Left renal cortex interstitium (tissue), 4 donors: ENCODE data around the gene RNF187. TPM values are rescaled to one million over a fixed set of nuclear protein-coding genes. Genes with fewer than 3 reads are reported as not detected.

Source experiments
- DNase-seq, 4 donors: peaks; one replicate each; pipeline ENCODE4 v3.0.0-alpha.2; 2013; ENCODE audit warnings: low read depth in 4 of 4, low spot score in 2 of 4, missing footprints in 1 of 4
- polyA plus RNA-seq, 4 donors: library from polyadenylated mRNA; unstranded; fragments of 120-200 nt; gene quantifications; one replicate each; pipeline ENCODE4 v1.2.1, GENCODE V29; 2013; ENCODE audit not compliant: insufficient read length in 4 of 4

Gene RNF187
- polyA plus RNA-seq, 4 donors: 81.4 to 110 (median 83.1) TPM

DNA sequence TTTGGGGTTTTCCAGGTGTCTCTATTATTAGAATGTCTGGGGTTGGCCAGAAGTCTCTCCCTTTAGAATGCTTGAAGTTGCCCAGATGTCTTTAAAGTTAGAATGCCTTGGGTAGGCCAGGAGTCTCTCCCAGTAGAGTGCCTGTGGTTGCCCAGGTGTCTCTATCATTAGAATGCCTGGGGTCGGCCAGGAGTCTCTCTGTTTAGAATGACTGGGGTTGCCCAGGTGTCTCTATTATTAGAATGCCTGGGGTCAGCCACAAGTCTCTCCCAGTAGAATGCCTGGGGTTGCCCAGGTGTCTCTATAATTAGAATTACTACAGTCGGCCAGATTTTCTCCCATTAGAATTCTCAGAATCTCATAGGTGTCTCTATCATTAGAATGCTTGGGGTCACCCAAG lies 55.2 kb downstream of the RNF187 start:
- no peak for DNase-seq

DNA sequence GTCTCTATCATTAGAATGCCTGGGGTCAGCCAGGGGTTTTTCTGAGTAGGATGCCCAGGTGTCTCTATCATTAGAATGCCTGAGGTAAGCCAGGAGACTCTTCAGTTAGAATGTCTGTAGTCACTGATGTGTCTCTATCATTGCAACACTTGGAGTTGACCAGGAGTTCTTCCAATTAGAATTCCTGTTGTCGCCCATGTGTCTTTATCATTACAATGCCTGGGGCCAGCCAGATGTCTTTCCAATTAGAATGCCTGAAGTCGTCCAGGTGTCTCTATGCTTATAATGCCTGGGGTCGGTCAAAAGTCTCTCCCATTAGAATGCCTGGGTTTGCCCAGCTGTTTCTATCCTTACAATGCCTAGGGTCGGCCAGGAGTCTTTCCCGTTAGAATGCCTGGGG lies 55.8 kb downstream of the RNF187 start:
- DNase-seq: no peak

DNA sequence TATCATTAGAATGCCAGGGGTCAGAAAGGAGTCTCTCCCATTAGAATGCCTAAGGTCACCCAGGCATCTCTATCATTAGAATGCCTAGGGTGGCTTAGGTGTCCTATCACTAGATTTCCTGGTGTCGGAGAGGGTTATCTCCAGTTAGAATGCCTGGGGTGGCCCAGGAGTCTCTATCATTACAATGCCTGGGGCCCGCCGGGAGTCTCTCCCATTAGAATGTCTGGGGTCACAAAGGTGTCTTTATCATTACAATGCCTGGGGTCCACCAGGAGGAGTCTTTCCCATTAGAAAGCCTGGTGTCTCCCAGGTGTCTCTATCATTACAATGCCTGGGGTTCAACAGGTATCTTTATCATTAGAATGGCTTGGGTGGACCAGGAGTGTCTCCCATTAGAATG lies 56.2 kb downstream of the RNF187 start:
- no peak for DNase-seq

DNA sequence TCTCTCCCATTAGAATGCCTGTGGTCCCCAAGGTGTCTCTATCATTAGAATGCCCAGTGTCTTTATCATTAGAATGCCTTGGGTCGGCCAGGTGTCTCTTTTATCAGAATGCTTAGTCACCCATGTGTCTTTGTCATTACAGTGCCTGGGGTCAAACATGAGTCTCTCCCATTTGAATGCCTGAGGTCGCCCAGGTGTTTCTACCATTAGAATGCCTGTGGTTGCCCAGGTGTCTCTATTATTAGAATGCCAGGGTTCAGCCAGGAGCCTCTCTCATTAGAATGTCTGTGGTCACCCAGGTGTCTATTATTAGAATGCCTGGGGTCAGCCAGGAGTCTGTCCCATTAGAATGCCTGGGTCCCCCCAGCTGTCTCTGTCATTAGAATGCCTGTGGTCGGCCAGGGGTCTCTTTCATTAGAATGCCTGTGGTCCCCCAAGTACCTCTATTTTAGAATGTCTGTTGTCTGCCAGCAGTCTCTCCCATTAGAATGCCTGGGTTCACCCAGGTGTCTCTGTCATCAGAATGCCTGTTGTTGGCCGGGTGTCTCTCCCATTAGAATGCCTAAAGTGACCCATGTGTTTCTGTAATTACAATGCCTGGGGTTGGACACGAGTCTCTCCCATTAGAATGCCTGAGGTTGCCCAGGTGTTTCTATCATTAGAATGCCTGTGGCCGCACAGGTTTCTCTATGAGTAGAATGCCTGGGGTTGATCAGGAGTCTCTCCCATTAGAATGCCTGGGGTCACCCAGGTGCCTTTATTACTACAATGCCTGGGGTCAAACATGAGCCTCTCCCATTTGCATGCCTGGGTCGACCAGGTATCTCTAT lies 57.1 kb downstream of the RNF187 start:
- no peak for DNase-seq

DNA sequence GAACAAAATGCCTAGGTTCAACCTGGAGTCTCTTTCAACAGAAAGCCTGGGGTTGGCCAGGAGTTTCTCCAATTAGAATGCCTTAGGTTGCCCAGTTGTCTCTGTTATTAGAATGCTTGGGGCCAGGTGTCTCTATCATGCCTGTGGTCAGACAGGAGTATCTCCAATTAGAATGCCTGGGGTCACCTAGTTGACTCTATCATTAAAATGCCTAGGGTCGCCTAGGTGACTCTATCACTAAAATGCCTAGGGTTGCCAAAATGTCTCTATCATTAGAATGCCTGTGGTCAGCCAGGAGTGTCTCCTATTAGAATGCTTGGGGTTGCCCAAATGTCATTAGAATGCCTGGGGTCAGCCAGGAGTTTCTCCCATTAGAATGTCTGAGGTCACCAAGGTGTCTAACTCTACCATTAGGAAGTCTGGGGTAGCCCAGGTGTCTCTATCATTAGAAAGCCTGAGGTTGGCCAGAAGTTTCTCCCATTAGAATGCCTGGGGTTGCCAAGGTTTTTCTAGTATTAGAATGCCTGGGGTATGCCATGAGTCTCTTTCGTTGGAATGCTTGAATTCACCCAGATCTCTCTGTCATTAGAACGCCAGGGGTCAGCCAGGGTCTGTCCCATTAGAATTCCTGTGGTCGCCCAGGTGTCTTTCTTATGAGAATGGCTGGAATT lies 57.9 kb downstream of the RNF187 start:
- no peak for DNase-seq

Other genes starting within 250 kb of the RNF187 start
- gene TRIM11, start 80.5 kb upstream of the RNF187 start, polyA plus RNA-seq: 10 to 100 TPM; 12.2 to 22.2 (median 17.4) TPM
- 10 to 100 TPM in 2 of 4 donors, 1 to 10 TPM in 2; 4.6 to 14.0 (median 8.7) TPM for gene TRIM17, start 70.5 kb upstream of the RNF187 start, polyA plus RNA-seq
- gene RHOU, start 248.1 kb downstream of the RNF187 start, polyA plus RNA-seq: 10 to 100 TPM; 13.2 to 18.0 (median 17.1) TPM